Endodermal cell (in vitro differentiated cells): ENCODE results near the gene ZSCAN5A. TPM values are rescaled to one million over a fixed set of nuclear protein-coding genes. Genes with fewer than 3 reads are reported as not detected.
A peak's percentile ranks its signal among the peaks of the same experiment; 100 is the strongest.
"Not testable (repeated sequence)": the region's sequence is repeated elsewhere in the genome, so short reads cannot be mapped to it uniquely, and the experiment has no call there.

ENCODE experiments used
- DNase-seq: peaks from one replicate; pipeline ENCODE4 v3.0.0-alpha.2; 2017
- H3K27ac ChIP-seq: 2 replicates; pipeline ENCODE4 v1.5.1; 2013; ENCODE audit warnings: mild to moderate bottlenecking, low read depth, low read length, moderate library complexity
- H3K27me3 ChIP-seq: 2 replicates; pipeline ENCODE4 v1.6.1; 2013; ENCODE audit warnings: mild to moderate bottlenecking, low read length, moderate library complexity; ENCODE audit not compliant: insufficient read depth, control insufficient read depth, poor library complexity, severe bottlenecking
- H3K36me3 ChIP-seq: 2 replicates; pipeline ENCODE4 v1.7.0; 2013; ENCODE audit warnings: mild to moderate bottlenecking, low read length, moderate library complexity; ENCODE audit not compliant: control insufficient read depth, insufficient read depth
- H3K4me1 ChIP-seq: one replicate; pipeline ENCODE4 v1.7.0; 2013; ENCODE audit warnings: low read length; ENCODE audit not compliant: control insufficient read depth, insufficient read depth
- H3K4me3 ChIP-seq: 2 replicates; pipeline ENCODE4 v1.5.1; 2013; ENCODE audit warnings: mild to moderate bottlenecking, low read length, moderate library complexity
- H3K9ac ChIP-seq: 2 replicates; pipeline ENCODE4 v1.6.1; 2013; ENCODE audit warnings: mild to moderate bottlenecking, low read length, moderate library complexity; ENCODE audit not compliant: poor library complexity, severe bottlenecking; ENCODE audit errors: extremely low read depth
- H3K9me3 ChIP-seq: 2 replicates; pipeline ENCODE4 v1.6.1; 2013; ENCODE audit warnings: mild to moderate bottlenecking, low read length, moderate library complexity; ENCODE audit not compliant: control insufficient read depth
- H3K27ac Mint-ChIP-seq: 2 replicates; pipeline ENCODE4 v1.8.0; 2020; ENCODE audit warnings: mixed read lengths
- H3K27me3 Mint-ChIP-seq: 2 replicates; pipeline ENCODE4 v1.8.0; 2021; ENCODE audit warnings: mild to moderate bottlenecking, mixed read lengths; ENCODE audit not compliant: insufficient read depth
- H3K36me3 Mint-ChIP-seq: 2 replicates; pipeline ENCODE4 v1.8.0; 2020; ENCODE audit warnings: low read depth, mixed read lengths
- H3K4me1 Mint-ChIP-seq: 2 replicates; pipeline ENCODE4 v1.8.0; 2020; ENCODE audit warnings: mixed read lengths
- H3K4me3 Mint-ChIP-seq: 2 replicates; pipeline ENCODE4 v1.8.0; 2020; ENCODE audit warnings: mild to moderate bottlenecking, moderate library complexity, mixed read lengths
- H3K9me3 Mint-ChIP-seq: 2 replicates; pipeline ENCODE4 v1.8.0; 2020; ENCODE audit warnings: mild to moderate bottlenecking, mixed read lengths
- CTCF ChIP-seq: fragments of 200-600 bp; sonication (generic); conservative IDR thresholded peaks from 2 replicates; pipeline ENCODE4 v1.5.0; 2021; ENCODE audit warnings: antibody characterized with exemption, mild to moderate bottlenecking
- WGBS, 2 experiments: methylation state at CpG; one replicate each; pipeline versions ENCODE4 v1.1.5 to v1.1.7; 2013; ENCODE audit warnings: missing lambda C conversion rate in 2 of 2, mixed read lengths in 1 of 2; ENCODE audit not compliant: insufficient coverage in 1 of 2, insufficient read length in 1 of 2; 5-methylcytosine and 5-hydroxymethylcytosine counted together
- total RNA-seq, 2 donors: library from RNA; stranded (reverse); fragmentation: NEBNext Ultra II Directional in 1 of 2; extraction: Animal tissue kit (Norgen Biotek cat#: 25700) in 1 of 2; gene quantifications; 2 replicates in 1 of 2; 3 replicates in 1 of 2; pipeline ENCODE4 v1.2.1, GENCODE V29; 2021

ZSCAN5A gene
- total RNA-seq, 2 donors from 2014 or later, result 11.9 to 20.8 TPM

- H3K27me3 ChIP-seq, result no peaks in the 10 kb centered on the region
- H3K27me3 Mint-ChIP-seq, result no peaks in the 10 kb centered on the region
These were observed 60.9 kb downstream of the ZSCAN5A start for GRCh38 chr19:56253737-56254136.

GRCh38 chr19:56252699-56253422 is 61.8 kb downstream of the ZSCAN5A start:
- H3K27ac ChIP-seq, result no peak overlapping the region
- DNase-seq, result peak; percentile 99
- Mint-ChIP-seq H3K27ac (peak overlapping the region; percentile 44), H3K9me3 (peaks cover 18% of the 10 kb centered on the region), H3K4me1 (peaks cover 3% of the 10 kb centered on the region), H3K27me3 (no peaks in the 10 kb centered on the region), H3K36me3 (peaks cover 12% of the 10 kb centered on the region), H3K4me3 (no peak overlapping the region)
- no peaks in the 10 kb centered on the region for H3K4me1 ChIP-seq
- peaks cover 8% of the 10 kb centered on the region for H3K9me3 ChIP-seq
- H3K36me3 ChIP-seq, result no peaks in the 10 kb centered on the region
- WGBS, 2 experiments, result 35 to 37% methylated on average over 6 to 10 of the region's 10 CpGs
- H3K9ac ChIP-seq, result no peak overlapping the region
- peak overlapping the region; percentile 60 for H3K4me3 ChIP-seq
- H3K27me3 ChIP-seq, result no peaks in the 10 kb centered on the region
- TF ChIP-seq CTCF, result peak; percentile 96

More at GRCh38 chr19:56253737-56254136, 60.9 kb downstream of the ZSCAN5A start:
- H3K36me3 ChIP-seq, result no peaks in the 10 kb centered on the region
- H3K9ac ChIP-seq, result no peak overlapping the region
- Mint-ChIP-seq H3K4me1 (peaks cover 6% of the 10 kb centered on the region), H3K4me3 (no peak overlapping the region), H3K9me3 (peaks cover 25% of the 10 kb centered on the region), H3K27ac (no peak overlapping the region), H3K36me3 (peaks cover 12% of the 10 kb centered on the region)
- 93 to 97% methylated on average over 4 to 5 of the region's 5 CpGs for WGBS, 2 experiments
- TF ChIP-seq CTCF, result peak; percentile 54
- DNase-seq, result no peak
- H3K27ac ChIP-seq, result no peak overlapping the region
- H3K4me3 ChIP-seq, result no peak overlapping the region
- peaks cover 8% of the 10 kb centered on the region for H3K9me3 ChIP-seq
- no peaks in the 10 kb centered on the region for H3K4me1 ChIP-seq

- H3K27me3 ChIP-seq, H3K4me1 ChIP-seq, H3K27ac Mint-ChIP-seq, H3K4me1 Mint-ChIP-seq, H3K4me3 Mint-ChIP-seq, H3K9me3 ChIP-seq, DNase-seq, H3K9ac ChIP-seq, H3K27ac ChIP-seq, H3K36me3 ChIP-seq, H3K4me3 ChIP-seq, H3K27me3 Mint-ChIP-seq: not testable (repeated sequence)
- H3K36me3 Mint-ChIP-seq, result peaks cover 12% of the 10 kb centered on the region
- H3K9me3 Mint-ChIP-seq, result peaks cover 14% of the 10 kb centered on the region
- WGBS, 2 experiments, result 96 to 100% methylated on average over 2 to 7 of the region's 8 CpGs
These were observed 65.8 kb downstream of the ZSCAN5A start for GRCh38 chr19:56248736-56249338.
